Measurements from ENCODE around the gene GNG12. TPM values are rescaled to one million over a fixed set of nuclear protein-coding genes. Genes with fewer than 3 reads are reported as not detected.

The GNG12 gene
- total and polyA plus RNA-seq, 2 donors from 2014 or later: 46.1 to 89.3 TPM

- H3K27me3 ChIP-seq (ENCODE audit: control insufficient read depth, insufficient read depth, low read length): no peaks in the 10 kb centered on the region
- H3K9ac ChIP-seq (ENCODE audit: low read length in 3 of 3): no peak overlapping the region
- intact Hi-C loops (cut with DNase I): no loop called here
- no peaks in the 10 kb centered on the region for H3K36me3 ChIP-seq (ENCODE audit: control insufficient read depth in 2 of 3, insufficient read depth in 3 of 3, low read length in 3 of 3)
- H3K27ac ChIP-seq (ENCODE audit: low read depth in 2 of 2, low read length in 2 of 2): no peak overlapping the region
- FAIRE-seq (no peak), DNase-seq (no peak)
- no peak for TF ChIP-seq CTCF (IDR thresholded peaks at IDR 0.05; ENCODE audit: borderline replicate concordance, extremely low read depth, insufficient read depth)
- H3K4me3 ChIP-seq (ENCODE audit: low read length in 3 of 3): no peak overlapping the region
- no peaks in the 10 kb centered on the region for H3K4me1 ChIP-seq (ENCODE audit: control insufficient read depth in 2 of 3, insufficient read depth in 2 of 3, low read depth in 1 of 3, low read length in 3 of 3)
- H3K9me3 ChIP-seq (ENCODE audit: control insufficient read depth in 2 of 3, insufficient read depth in 1 of 3, low read length in 3 of 3): no peaks in the 10 kb centered on the region
Measured at GRCh38 chr1:67655581-67655980, 177.7 kb downstream of the GNG12 start.

- intact Hi-C loops (cut with DNase I): no loop called here
- Histone ChIP-seq H3K4me1 (ENCODE audit: control insufficient read depth in 2 of 3, insufficient read depth in 2 of 3, low read depth in 1 of 3, low read length in 3 of 3) (no peaks in the 10 kb centered on the region), H3K9ac (ENCODE audit: low read length in 3 of 3) (no peak overlapping the region), H3K4me3 (ENCODE audit: low read length in 3 of 3) (no peak overlapping the region), H3K36me3 (ENCODE audit: control insufficient read depth in 2 of 3, insufficient read depth in 3 of 3, low read length in 3 of 3) (no peaks in the 10 kb centered on the region), H3K27ac (ENCODE audit: low read depth in 2 of 2, low read length in 2 of 2) (no peak overlapping the region), H3K9me3 (ENCODE audit: control insufficient read depth in 2 of 3, insufficient read depth in 1 of 3, low read length in 3 of 3) (no peaks in the 10 kb centered on the region), H3K27me3 (ENCODE audit: control insufficient read depth, insufficient read depth, low read length) (no peaks in the 10 kb centered on the region)
- DNase-seq (no peak), FAIRE-seq (no peak)
- TF ChIP-seq CTCF (IDR thresholded peaks at IDR 0.05; ENCODE audit: borderline replicate concordance, extremely low read depth, insufficient read depth): no peak
Measured at GRCh38 chr1:67653304-67653703, 180.0 kb downstream of the GNG12 start.

GRCh38 chr1:67652800-67653199 is 180.5 kb downstream of the GNG12 start:
- Histone ChIP-seq H3K9ac (ENCODE audit: low read length in 3 of 3) (no peak overlapping the region), H3K4me1 (ENCODE audit: control insufficient read depth in 2 of 3, insufficient read depth in 2 of 3, low read depth in 1 of 3, low read length in 3 of 3) (peaks cover 0 to 1% (median 0%) of the 10 kb centered on the region in 3 donors), H3K27me3 (ENCODE audit: control insufficient read depth, insufficient read depth, low read length) (no peaks in the 10 kb centered on the region), H3K9me3 (ENCODE audit: control insufficient read depth in 2 of 3, insufficient read depth in 1 of 3, low read length in 3 of 3) (no peaks in the 10 kb centered on the region), H3K36me3 (ENCODE audit: control insufficient read depth in 2 of 3, insufficient read depth in 3 of 3, low read length in 3 of 3) (no peaks in the 10 kb centered on the region), H3K4me3 (ENCODE audit: low read length in 3 of 3) (no peak overlapping the region), H3K27ac (ENCODE audit: low read depth in 2 of 2, low read length in 2 of 2) (no peak overlapping the region)
- DNase-seq: peak in 3 of 5 donors; percentile 32 to 76 (median 60)
- intact Hi-C loops (cut with DNase I): no loop called here
- no peak for FAIRE-seq
- TF ChIP-seq CTCF (IDR thresholded peaks at IDR 0.05; ENCODE audit: borderline replicate concordance, extremely low read depth, insufficient read depth): no peak

Other genes with a start within 250 kb of the GNG12 start
- 85.6 TPM for gene GADD45A, start 148.3 kb downstream of the GNG12 start, total RNA-seq
- 218 TPM for gene GADD45A, start 148.3 kb downstream of the GNG12 start, polyA plus RNA-seq (ENCODE audit: insufficient read depth, low read depth, low replicate concordance)
- gene DIRAS3, start 217.2 kb upstream of the GNG12 start, total RNA-seq: 8.8 TPM
- gene DIRAS3, start 217.2 kb upstream of the GNG12 start, polyA plus RNA-seq (ENCODE audit: insufficient read depth, low read depth, low replicate concordance): 13.2 TPM